Measurements from ENCODE around the gene BAZ1A.

- TF ChIP-seq, protein P1, sequence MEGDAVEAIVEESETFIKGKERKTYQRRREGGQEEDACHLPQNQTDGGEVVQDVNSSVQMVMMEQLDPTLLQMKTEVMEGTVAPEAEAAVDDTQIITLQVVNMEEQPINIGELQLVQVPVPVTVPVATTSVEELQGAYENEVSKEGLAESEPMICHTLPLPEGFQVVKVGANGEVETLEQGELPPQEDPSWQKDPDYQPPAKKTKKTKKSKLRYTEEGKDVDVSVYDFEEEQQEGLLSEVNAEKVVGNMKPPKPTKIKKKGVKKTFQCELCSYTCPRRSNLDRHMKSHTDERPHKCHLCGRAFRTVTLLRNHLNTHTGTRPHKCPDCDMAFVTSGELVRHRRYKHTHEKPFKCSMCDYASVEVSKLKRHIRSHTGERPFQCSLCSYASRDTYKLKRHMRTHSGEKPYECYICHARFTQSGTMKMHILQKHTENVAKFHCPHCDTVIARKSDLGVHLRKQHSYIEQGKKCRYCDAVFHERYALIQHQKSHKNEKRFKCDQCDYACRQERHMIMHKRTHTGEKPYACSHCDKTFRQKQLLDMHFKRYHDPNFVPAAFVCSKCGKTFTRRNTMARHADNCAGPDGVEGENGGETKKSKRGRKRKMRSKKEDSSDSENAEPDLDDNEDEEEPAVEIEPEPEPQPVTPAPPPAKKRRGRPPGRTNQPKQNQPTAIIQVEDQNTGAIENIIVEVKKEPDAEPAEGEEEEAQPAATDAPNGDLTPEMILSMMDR (IDR thresholded peaks at IDR 0.05), result no peak
- TF ChIP-seq POLR2A (IDR thresholded peaks at IDR 0.05) (no peak), EP300 (IDR thresholded peaks at IDR 0.05) (no peak)
Observed at GRCh38 chr14:34794941-34795340, 80.2 kb downstream of the BAZ1A start.

Data from upper lobe of left lung (tissue), 4 donors.